Mucosa of descending colon (tissue), 3 donors: Measurements from ENCODE around the gene MYZAP. TPM values are rescaled to one million over a fixed set of nuclear protein-coding genes. Genes with fewer than 3 reads are reported as not detected.
A peak's percentile ranks its signal among the peaks of the same experiment; 100 is the strongest.

ENCODE experiments used
- ATAC-seq: fragments of 200-7000 bp; cut with Tn5 transposase; one replicate; pipeline ENCODE4 v1.9.1; 2020; ENCODE audit warnings: mild to moderate bottlenecking, moderate library complexity
- DNase-seq, 3 donors: peaks; one replicate each; pipeline ENCODE4 v3.0.0-alpha.2; 2020
- H3K36me3 ChIP-seq: fragments of 200-600 bp; one replicate; pipeline ENCODE4 v1.8.0; 2021; ENCODE audit warnings: low read depth, mild to moderate bottlenecking
- H3K4me1 ChIP-seq: fragments of 200-600 bp; one replicate; pipeline ENCODE4 v1.8.0; 2021; ENCODE audit warnings: low read depth, mild to moderate bottlenecking
- H3K4me3 ChIP-seq: fragments of 200-600 bp; one replicate; pipeline ENCODE4 v1.8.0; 2021; ENCODE audit warnings: mild to moderate bottlenecking
- H3K9me3 ChIP-seq: fragments of 200-600 bp; one replicate; pipeline ENCODE4 v1.8.0; 2021; ENCODE audit warnings: mild to moderate bottlenecking
- intact Hi-C, 2 donors: fragments of 100-400 bp; cut with DNase I in 1 of 2; cut with micrococcal nuclease in 1 of 2; formaldehyde crosslinking; loops; one replicate each; pipeline versions ENCODE4 v1.11.0 to v1.11.1; 2022; cut with DNase I, micrococcal nuclease
- total RNA-seq, 3 donors: library from RNA; stranded (reverse); fragmentation: NEBNext Ultra II Directional in 2 of 3; extraction: Animal tissue kit (Norgen Biotek cat#: 25700) in 2 of 3; gene quantifications; one replicate each; pipeline versions ENCODE4 v1.2.1 to v1.2.4, GENCODE V29; 2021 to 2023
- TF ChIP-seq, protein P1 (sequence below): fragments of 200-600 bp; IDR thresholded peaks from one replicate; pipeline ENCODE4 v1.8.0; 2022; ENCODE audit warnings: antibody characterized with exemption, mild to moderate bottlenecking
- donor health status: DM: no; HTN: no; CAD: no; lungs with moderate emphysema.
- donor health status: DM: no; HTN: no; CAD: no.
- donor health status: DM: no; HTN: yes; CAD: no.

The MYZAP gene
- total RNA-seq, 3 donors from 2014 or later, result 17.5 to 18.8 (median 17.9) TPM

DNA sequence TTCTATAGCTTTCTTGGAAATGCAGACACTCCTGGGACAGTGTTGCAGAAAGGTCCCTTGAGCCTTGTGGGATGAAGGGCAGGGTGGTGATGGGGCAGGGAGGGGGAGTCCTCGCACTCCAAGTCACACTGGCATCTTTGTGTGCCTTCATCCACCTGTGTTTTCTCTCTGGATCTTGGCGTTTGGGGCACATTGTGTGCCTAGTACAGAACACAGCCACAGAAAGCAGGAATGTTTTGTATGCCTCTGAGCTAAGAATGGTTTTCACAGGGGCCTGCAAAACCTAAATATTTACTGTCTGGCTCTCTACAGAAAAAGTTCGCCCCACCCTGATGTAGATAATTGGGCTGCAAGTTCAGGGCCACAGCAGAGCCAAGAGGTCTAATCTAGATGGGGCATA is 5.7 kb downstream of the MYZAP start:
- DNase-seq (no peak), ATAC-seq (no peak)
- TF ChIP-seq, protein P1, sequence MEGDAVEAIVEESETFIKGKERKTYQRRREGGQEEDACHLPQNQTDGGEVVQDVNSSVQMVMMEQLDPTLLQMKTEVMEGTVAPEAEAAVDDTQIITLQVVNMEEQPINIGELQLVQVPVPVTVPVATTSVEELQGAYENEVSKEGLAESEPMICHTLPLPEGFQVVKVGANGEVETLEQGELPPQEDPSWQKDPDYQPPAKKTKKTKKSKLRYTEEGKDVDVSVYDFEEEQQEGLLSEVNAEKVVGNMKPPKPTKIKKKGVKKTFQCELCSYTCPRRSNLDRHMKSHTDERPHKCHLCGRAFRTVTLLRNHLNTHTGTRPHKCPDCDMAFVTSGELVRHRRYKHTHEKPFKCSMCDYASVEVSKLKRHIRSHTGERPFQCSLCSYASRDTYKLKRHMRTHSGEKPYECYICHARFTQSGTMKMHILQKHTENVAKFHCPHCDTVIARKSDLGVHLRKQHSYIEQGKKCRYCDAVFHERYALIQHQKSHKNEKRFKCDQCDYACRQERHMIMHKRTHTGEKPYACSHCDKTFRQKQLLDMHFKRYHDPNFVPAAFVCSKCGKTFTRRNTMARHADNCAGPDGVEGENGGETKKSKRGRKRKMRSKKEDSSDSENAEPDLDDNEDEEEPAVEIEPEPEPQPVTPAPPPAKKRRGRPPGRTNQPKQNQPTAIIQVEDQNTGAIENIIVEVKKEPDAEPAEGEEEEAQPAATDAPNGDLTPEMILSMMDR, result no peak
- Histone ChIP-seq H3K4me3 (no peak overlapping the region), H3K36me3 (no peaks in the 10 kb centered on the region), H3K4me1 (peaks cover 6% of the 10 kb centered on the region), H3K9me3 (no peaks in the 10 kb centered on the region)
- intact Hi-C loops, result no loop called here

DNA sequence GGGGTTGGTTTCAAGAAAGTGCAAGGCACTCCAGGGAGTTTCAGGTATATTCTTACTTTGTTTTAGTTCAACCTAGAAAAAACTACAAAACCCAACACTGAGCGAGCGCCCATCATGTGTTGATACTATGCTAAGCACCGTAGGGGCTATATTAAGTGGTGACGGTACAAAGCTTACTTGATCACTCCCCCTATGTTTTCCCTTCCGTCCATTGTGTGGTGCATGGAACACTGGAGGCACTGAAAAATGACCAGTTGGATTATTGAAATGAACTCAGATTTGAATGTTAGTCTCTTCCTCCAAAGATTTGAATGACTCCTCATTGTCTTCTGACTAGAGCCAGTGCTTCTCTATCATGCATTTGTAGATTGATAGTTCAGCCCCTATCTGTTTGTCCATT is 6.6 kb downstream of the MYZAP start:
- H3K4me1 ChIP-seq, result peaks cover 6% of the 10 kb centered on the region
- DNase-seq, result no peak
- H3K4me3 ChIP-seq, result no peak overlapping the region
- no peaks in the 10 kb centered on the region for H3K36me3 ChIP-seq
- no peak for ATAC-seq
- TF ChIP-seq, protein P1, result no peak
- H3K9me3 ChIP-seq, result no peaks in the 10 kb centered on the region
- intact Hi-C loops, result no loop called here

DNA sequence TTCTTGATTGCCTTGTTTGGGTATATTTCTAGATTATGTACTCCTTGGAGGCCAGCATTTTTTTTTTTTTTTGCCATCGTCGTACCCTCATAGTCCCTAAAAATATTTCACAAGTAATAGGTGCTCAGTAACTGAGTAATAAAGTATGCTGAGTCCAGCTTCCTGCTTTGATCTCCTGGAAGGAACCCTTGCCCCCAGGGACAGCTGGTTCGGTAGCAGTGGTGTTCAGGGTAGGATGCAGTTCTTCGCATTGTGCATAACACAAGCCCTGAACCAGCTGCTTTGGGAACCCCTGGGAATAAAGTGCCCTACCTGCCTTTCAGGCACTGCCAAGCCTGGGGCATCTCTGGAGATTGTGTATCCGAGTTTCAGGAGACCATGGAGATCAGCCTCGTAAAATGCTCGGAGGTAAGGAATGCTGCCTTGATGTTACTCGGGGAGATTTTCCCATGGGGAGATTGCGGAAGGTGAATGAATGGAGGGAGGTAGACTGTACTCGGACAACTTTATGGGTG is 7.6 kb downstream of the MYZAP start:
- DNase-seq (no peak), ATAC-seq (peak; percentile 55)
- intact Hi-C loops, result no loop called here
- Histone ChIP-seq H3K36me3 (no peaks in the 10 kb centered on the region), H3K4me3 (no peak overlapping the region), H3K4me1 (peaks cover 6% of the 10 kb centered on the region), H3K9me3 (no peaks in the 10 kb centered on the region)
- TF ChIP-seq, protein P1, result no peak

DNA sequence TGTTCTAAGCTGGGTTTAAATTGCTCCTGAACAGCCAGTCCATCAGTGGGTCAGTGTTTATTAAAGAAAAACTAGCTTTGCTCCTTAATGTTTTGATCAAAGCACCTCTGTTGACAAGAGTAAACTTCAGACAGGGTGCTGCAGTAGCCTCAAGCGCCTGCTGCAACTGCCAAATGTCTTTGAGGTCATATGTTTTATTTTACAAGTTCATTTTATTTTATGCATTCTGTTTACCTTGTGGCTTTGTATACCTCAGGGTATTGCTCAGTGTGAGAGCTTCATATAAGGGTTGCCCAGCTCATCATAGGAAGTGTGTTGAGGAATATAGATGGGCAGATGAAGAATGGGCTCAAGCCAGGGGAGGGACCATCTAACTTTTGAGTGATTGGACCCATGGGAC is 8.5 kb downstream of the MYZAP start:
- no peak overlapping the region for H3K4me3 ChIP-seq

DNA sequence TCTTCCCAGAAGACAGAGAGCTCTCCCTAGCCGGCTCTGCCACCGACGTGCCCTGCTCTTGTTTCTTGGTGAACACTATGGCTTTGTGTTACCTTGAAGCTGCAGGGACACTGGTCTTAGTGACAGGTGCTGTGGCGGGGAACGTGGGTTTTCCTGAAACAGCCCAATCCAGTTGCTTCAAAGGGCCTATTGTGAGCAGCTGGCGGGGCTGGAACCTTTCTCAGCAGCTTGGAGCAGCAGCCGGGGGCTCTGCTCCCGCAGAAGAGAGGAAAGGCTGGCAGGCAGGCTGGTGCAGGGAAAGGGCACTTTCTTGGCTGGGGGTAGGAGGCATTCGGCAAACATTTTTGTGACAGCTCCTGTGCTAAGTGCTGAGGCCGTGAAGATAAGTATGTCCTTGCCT is 12.8 kb downstream of the MYZAP start:
- TF ChIP-seq, protein P1, result no peak
- ATAC-seq (no peak), DNase-seq (no peak)
- Histone ChIP-seq H3K9me3 (no peaks in the 10 kb centered on the region), H3K4me1 (peaks cover 11% of the 10 kb centered on the region), H3K4me3 (no peak overlapping the region), H3K36me3 (no peaks in the 10 kb centered on the region)
- intact Hi-C loops, result no loop called here

More for the DNA sequence above, 8.5 kb downstream of the MYZAP start:
- intact Hi-C loops, result no loop called here
- TF ChIP-seq, protein P1, result no peak
- H3K9me3 ChIP-seq, result no peaks in the 10 kb centered on the region
- DNase-seq (no peak), ATAC-seq (no peak)
- H3K36me3 ChIP-seq, result no peaks in the 10 kb centered on the region
- H3K4me1 ChIP-seq, result peaks cover 6% of the 10 kb centered on the region

DNA sequence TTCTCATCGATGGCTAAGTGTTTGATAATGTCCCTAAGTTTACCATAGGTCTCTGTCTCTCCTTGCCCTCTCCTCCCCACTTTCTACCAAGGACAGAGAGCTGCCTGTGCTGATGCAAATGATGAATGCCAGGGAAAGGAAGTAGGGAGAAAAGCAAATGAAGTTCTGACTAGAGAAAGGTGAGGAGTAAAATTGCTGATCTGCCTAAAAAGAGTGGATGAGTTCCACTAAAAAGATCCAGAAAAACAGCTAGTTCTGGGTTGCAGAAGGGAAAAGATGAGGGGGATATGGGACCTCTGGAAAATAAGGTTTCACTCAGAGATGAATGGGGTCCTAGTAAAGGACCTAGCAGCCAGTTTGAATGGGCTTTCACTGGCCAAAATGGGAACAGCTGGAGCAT is 13.8 kb downstream of the MYZAP start:
- TF ChIP-seq, protein P1, result no peak
- Histone ChIP-seq H3K9me3 (no peaks in the 10 kb centered on the region), H3K4me1 (peaks cover 13% of the 10 kb centered on the region), H3K4me3 (no peak overlapping the region), H3K36me3 (no peaks in the 10 kb centered on the region)
- no peak for ATAC-seq
- no peak for DNase-seq
- intact Hi-C loops, result no loop called here
